ENCODE data around the gene MYOT.
"Not testable (repeated sequence)": the region's sequence is repeated elsewhere in the genome, so short reads cannot be mapped to it uniquely, and the experiment has no call there.

Gene MYOT, protein sequence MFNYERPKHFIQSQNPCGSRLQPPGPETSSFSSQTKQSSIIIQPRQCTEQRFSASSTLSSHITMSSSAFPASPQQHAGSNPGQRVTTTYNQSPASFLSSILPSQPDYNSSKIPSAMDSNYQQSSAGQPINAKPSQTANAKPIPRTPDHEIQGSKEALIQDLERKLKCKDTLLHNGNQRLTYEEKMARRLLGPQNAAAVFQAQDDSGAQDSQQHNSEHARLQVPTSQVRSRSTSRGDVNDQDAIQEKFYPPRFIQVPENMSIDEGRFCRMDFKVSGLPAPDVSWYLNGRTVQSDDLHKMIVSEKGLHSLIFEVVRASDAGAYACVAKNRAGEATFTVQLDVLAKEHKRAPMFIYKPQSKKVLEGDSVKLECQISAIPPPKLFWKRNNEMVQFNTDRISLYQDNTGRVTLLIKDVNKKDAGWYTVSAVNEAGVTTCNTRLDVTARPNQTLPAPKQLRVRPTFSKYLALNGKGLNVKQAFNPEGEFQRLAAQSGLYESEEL

DNA sequence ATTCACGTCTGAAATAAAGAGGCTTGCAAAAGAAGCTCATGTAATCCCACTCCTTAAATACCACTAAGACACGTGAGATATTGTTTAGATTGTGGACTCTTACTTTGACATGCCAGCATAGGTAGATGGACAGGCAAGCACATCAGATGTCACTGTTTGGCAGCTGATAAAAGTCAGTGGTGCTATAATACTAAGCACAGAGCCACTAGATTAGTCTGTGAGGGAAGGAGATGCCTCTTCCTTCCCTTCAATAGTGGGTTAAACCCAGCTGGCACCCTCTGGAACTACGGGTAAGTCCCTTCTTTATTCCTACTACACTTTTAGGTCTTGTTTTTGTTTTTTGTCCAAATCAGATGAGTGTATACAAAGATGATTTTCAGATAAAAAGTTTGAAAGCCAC lies at the start of gene MYOT:
Gene MYOT, plus strand, starts transcription at position 197 of the 400 bp plus-strand sequence. CDS start 2,792 bp downstream, outside the sequence.
- DNase-seq = no peak

DNA sequence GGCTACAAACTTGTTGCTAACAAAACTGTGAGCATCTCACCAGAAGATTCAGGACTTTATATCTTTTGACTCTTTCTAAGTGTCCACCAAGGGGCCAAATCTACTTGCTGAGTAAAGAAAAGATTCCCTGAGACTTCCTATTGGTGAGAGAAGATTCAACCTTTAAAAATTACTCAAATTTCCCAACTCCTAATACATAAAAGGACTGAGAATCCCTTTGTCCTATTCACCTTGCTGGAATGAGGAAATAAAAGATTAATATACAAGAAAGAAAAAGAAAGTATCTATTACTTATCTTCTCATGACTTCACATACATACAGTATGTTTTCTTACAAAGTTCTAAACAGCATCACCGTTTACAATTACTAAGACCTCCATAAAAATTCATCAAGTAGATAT lies 47.9 kb upstream of the MYOT start:
- no peak for DNase-seq

DNA sequence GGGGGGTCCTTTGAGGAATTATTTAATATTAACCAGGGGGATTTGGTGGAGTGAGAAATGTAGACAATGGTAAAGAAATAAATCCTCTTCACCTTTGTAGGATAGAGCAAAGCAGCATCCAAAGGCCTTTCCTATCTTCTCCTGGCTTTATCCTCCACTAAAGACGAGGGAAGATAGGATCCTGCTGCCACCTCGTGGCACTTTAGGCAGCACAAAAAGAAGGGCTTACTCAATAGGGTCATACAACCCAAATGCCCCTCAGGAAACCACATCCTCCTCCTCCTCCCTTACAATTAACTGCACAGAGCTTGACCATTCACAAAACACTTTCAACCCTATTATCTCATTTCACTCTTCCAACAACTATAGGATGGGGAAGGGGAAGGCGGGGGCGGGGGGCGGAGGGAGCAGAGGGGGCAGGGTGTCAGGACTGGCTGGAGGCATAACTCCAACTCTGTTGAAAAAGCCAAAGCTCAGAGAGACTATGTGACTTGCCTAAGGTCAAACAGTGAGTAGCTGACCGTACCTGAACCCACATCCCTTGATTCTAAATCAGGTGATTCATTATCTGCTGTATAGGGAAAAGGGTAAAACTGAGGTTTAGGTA lies 45.4 kb upstream of the MYOT start:
- DNase-seq = no peak

DNA sequence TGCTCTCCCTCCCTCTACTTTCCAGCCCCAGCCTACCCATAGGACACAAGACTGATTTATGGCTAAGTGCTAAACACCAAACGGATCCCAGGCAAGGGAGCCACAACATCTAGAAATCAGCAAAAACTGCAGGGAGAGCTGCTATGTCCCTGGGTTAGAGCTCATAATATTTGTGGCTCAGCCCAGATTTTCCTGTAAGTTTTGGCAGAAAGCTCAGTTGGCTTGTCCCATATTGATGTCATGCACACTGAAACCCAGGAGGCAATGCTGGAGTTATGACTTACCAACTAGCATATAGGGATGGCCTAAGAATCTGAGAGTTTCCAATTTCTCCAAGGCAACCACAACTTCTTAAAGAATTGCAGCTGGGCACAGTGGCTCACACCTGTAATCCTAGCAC lies 44.7 kb upstream of the MYOT start:
- no peak for DNase-seq

DNA sequence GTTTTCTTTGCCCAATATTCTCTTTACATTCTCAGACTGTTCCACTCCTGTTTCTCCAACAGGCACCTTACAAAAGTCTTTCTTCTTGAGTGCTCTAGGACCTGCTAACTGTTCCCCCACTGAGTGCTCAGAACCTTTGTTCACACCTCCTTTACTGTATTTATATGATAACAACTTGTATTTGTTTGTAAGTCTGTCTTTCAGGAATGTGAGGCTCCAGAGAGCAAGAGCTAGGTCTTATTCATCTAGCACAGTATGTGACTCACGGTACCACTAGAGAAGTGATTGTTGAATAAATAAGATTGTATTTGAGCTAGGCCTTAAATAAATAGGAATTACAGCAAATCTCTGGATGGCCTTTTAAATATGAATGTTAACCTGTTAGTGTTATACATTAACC lies 42.5 kb upstream of the MYOT start:
- DNase-seq = no peak

DNA sequence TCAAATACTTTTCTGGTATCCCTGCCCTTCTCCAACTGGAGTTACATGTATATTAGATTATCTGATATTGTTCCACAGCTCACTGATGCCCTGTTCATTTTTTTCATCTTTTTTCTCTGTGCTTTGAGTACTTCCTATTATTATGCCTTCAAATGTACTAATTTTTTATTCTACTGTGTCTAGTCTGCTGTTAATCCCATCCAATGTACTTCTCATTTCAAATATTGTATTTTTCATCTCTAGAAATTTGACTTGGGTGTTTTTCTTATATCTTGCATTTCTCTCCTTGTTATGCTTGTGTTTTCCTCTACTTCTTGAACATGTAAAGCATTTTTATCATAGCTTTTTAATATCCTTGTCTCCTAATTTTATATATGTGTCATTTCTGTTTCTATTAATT lies 41.6 kb upstream of the MYOT start:
- no peak for DNase-seq

DNA sequence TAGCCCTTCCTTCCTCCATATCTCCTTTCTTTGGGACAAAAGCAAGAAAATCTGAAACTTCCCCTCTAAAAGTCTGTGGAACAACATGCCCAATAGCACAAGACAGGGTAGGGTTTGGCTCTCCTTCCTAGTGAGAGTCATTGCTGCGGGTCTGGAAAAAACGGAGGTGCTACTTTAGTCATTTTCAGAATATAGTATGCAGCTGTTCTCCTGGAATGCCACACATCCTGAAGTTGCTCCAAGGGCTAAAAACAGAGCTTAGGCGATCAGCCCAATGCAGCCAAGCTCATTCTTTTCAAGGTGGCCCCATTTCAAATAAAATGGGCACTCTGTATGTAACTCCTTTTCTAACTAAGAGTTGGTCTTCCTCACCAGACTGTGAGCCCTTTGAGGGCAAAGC lies 39.5 kb upstream of the MYOT start:
- no peak for DNase-seq

DNA sequence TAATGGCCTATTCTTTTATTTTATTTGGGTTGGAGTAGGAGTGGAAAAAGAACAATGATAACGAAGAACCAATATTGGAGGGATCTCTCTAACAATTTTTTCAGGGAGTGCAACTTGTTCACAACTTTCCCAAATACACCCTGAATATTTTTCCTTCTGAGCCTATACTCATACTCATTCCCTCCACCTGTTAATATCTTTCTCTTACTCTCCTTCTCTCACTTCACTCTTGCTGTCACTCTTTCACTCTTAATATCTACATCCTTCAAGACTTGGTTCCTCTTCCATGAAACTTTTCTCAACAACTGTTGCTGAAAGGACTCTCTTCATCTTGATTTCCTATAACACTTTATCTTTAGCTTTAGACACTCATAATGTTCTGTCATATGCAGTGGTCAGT lies 39.0 kb upstream of the MYOT start:
- no peak for DNase-seq

DNA sequence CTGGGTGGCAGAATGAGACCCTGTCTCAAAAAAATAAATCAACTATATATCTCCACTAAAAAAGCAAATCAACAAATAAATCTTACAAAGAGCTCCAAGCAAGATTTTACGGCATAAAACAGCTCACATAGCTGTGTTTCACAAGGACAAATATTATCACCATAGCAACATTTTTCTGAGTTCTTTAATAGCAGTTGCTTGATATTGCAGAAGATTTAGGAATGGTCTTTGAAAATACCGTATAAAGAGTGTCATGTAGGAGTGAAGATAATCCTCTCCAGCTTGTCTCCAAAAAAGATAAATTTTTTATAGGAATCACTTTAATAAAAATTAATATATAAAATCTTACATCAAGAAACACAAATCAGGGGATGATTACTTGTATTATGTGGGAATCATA lies 36.6 kb upstream of the MYOT start:
- no peak for DNase-seq

DNA sequence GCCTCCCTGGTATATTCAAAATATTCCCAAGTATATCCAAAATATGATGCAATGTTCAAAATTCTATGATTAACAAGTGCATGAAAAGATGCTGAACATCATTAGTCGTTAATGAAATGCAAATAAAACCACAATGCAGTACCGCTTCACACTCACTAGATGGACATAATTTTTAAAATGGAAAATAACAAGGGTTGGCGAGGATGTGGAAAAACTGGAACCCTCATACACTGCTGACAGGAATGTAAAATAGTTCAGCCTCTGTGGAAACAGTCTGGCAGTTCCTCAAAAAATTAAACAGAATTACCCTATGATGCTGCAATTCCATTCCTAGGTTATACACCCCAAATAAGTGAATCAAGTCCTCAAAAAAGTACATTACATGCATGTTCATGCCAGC lies 36.1 kb upstream of the MYOT start:
- no peak for DNase-seq

DNA sequence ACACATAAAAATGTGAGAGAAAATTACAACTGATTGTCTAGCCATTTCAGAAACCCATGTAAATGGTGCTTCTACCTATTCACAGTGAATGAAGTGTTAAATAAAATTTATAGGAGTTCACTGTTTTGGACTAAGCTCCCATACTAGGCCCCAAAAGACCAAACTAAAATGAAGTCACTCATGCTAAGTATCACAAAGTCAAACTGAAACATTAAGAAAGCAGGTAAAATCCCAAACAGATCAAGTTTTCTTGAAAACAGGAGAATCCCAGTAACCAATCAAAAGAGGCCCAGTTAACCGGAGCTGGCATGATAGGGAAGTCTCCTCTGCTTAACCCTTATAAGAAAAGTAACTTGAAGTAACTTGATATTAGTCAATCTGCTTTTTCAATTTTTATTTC lies 35.2 kb upstream of the MYOT start:
- DNase-seq = no peak

DNA sequence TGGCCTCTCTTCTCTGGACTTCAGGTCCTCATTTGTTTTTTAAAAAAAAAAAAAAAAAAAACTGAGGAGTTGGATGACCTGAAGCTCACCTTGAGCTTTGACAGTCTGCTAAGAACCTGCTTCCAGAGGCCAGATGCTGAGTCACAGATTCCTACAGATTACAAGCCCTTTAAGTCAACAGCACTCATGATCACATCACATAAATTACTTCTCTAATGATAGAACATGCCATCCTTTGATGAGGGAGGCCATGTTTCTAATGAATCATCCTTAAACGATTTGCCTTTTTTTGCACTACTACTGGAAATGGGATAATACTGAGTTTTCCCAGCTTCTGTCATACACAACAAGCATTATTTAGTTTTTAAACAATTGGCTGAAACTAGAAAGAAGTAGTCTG lies 34.2 kb upstream of the MYOT start:
- DNase-seq = no peak

DNA sequence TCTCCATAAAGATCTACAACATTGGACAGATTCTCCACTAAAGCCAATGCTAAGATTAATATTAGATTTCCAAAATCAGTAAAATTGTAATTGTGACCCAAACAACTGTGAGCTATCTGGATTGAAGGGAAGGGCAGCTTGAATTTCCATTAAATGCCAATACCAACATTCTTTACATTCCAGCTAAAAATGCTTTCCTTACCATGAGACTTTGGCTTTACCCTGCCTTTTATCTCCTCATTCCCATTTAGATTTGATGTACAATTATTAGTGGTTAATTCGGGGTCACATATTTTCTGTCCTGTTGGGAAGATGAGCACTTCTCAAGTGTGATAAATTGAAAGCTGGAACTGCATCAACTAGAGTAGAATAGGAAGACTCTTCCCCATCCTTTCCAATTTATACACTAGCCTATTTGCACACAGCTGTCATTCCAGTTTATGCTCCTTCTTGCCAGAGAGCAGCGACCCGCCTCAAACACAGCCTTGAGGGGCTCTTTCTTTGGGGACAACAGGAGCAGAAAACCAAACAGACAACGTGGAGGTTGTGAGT lies 33.1 kb upstream of the MYOT start:
- no peak for DNase-seq

DNA sequence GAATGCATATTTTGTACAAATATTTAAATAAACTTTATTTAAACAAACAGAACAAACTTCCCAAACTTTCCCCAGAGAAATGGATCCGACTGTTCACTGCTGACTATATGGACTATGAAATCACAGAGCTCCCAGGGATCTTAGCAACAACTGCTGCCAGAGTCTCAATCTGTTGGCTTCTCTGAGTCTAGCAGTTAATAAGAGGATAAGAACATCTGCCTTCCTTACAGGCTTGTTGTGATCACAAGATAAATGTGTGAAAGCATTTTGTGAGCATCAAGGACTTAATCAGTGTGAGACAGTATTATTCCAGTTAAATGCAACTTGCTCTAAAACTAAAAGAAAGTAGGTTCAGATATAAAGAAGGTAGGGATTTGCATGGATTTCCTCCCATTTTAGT lies 31.4 kb upstream of the MYOT start:
- no peak for DNase-seq

DNA sequence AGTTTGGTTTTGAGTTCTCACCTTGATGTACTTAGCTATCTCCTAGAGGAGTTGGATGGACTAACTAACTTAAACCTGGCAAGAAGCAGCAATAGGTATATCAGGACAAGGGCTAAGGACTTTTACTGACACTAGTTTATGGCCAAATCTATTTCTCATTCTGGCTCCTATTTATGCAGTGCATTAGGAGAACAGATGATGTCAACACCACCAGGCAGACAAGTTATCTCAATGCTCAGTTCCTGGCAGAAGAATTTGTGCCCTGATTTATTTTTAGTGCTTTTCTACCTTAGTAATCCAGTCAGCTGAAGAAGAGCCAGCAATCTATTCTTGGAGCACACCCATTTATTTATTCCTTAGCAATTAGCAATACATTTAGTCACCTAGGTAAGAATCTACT lies 30.7 kb upstream of the MYOT start:
- DNase-seq = no peak

DNA sequence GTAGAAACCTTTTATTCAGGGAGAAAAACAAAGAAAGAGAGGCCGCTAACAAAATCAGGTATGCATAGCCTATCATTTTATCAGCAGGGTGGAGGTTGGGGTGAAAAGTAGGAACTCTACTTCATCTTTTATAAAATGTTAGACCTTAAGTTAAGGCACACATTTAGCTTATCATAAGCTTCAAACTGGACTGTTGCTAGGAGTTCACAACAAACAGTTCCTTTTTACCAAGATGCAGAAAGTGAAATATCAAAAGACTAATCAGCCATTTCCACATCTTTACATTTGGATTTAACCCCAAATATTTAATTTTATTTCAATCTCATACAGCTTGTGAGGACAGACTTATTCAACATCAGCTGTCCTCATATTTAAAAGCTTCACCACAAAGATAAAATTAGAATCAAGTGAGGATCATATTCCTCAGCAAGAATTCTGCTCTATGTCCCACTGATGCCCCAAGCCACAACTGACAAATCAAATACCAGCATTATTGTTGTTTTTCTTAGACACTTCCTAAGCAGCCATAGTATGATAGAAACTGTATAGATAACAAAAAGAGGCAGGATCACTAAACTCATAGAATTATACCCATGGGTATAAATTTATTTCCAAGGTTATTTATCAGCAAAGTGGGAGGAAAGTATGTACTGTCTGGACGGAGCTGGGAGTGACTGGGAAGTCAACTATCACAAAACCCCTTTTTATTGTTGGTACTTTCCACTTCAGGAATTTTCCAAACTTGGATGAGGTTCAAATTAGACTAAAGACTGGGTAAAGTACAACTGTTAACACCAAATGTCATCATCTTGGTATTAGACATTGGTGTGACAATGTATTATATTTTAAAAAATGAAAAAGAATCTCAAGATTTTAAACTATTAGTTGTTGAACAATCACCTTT lies 29.9 kb upstream of the MYOT start:
- no peak for DNase-seq

DNA sequence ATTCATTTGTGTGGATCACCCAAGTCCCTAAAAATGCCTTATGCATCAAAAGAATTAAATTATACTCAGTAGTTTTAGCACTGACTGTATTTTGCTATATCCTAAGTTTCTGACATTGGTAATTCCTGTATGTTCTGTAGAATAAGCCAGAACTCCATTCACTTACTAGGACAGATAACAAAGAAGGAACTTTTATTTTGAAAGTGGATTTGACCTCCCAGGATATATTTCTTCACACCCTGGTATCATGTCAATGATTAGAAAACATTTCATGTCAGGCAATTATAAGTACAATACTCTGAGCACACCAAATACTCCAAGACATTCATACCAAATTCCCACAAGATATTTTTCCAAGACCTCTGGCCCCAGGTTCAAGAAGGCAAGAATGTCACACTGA lies 28.7 kb upstream of the MYOT start:
- DNase-seq = no peak

DNA sequence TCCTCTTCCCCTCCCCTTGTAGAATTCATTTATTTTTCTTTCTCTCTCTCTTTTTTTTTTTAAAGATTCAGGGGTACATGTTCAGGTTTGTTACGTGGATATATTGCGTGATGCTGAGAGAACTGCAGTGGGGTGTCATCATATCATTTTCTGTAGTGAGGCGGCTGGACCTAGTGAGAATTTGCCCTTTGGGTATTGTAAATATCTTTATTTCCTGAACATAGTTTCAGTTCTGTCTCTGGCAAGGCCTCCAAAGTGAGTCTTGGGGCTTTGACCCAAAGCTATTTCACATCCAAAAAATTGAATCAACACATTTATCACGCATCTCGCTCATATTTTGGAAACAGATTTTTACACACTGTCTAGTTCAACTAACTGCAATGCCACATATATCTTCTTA lies 25.4 kb upstream of the MYOT start:
- DNase-seq = no peak

DNA sequence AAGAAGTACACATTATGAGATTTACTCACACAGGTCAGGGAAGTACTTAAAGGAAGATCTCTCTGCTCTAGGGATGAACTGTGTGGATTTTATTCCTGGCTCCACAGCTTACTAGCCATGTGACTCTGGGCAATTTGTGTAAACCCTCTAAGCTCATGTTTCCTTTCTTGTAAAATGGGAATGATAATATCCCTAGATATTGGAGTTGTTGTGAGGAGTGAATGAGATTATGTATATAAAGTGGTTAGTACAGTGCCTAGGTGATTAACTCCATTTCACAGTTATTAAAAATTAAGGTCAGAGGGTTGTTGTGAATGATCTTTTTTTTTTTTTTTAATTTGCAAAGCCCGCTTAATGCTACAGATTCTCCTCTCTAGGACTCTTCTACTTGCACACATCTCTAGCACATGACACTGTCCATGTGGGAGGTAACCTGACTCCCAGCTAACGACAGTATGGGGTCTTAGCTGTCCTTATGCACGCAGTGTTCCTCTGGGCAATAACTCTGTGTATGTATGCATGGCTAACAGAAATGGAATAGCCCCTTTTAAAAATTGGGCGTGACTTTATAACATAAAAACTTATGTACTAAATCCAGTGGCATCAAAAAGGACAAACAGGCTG lies 23.9 kb upstream of the MYOT start:
- DNase-seq = no peak

DNA sequence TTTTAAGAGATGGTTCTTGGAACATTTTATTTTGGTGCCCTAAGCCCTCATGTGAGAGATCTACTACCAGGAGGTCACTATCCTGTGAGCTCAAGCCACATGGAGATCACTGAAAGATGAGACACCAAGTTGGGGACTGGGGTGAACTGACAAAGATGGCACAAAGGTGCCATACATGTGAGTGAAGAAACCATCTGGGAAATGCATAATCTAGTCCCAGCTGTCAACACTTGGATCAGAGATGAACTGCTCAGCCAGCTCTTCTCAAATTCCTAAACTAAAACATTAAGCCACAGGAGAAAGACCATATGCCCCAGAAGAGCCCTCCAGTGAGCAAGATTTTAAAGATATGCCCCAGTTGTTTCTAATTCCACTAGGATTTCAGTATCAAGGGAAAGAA lies 22.2 kb upstream of the MYOT start:
- no peak for DNase-seq

DNA sequence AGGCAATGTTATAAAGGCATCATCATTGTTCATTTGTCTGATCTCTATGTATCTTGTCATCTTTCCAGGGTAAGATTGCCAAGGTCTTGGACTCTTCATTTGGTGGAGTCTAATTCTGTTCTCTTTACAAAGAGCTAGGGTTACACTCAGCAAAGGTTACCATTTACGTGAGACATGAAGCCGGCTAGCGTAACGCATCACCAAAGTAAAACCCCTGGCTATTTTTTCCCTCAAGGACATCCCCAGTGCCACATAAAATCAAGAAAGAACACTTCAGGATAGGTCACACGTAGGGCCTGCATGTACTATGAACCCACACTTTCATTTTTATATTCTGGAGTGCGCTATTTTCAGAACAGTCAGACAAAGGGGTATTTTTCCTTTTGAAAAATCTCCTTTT lies 20.0 kb upstream of the MYOT start:
- no peak for DNase-seq

DNA sequence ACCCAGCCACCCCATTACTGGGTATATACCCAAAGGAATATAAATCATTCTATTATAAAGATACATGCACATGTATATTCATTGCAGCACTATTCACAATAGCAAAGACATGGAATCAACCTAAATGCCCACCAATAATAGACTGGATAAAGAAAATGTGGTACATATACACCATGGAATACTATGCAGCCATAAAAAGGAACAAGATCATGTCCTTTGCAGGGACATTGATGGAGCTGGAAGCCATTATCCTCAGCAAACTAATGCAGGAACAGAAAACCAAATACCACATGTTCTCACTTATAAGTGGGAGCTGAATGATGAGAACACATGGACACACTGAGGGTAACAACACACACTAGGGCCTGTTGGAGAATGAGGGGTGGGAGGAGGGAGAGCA lies 14.5 kb upstream of the MYOT start:
- DNase-seq = not testable (repeated sequence)

DNA sequence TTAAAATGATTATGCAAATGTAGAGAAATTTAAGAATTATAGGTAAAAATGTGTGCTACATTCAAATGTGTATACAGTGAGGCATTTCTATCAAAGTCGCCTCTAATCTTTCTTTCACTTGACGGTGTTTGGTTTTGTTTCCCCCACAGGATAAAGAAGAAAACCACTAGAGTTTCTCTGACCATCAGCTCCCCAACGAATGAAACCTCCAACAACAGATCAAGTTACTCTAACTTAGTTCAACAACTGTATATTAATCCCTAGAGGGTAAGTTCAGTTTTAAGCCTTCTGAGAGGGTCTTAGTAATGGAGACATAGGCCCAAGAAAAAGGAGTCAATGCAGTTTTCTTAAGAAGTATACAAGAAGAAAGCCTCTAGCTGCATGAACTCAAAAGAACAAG lies 11.5 kb upstream of the MYOT start:
- no peak for DNase-seq

Measured in stimulated activated CD4-positive, alpha-beta T cell treated with anti-CD3 and anti-CD28 coated beads, Interleukin-12 subunit alpha, Interleukin-12 subunit beta, amount 100 ng/mL, for 4 hours (primary cell).